Endothelial cell of umbilical vein (primary cell): ENCODE measurements around the gene SNX2. TPM values are rescaled to one million over a fixed set of nuclear protein-coding genes. Genes with fewer than 3 reads are reported as not detected.

Experiments
- BruUV-seq: library from RNA; stranded (reverse); fragments of 400-500 nt; replicated peaks from 2 replicates; lab custom pipeline; 2021; lab: Mats Ljungman, UMichigan
- CTCF ChIA-PET: fragments of 300-600, 350-600 bp; sonication (Branson Sonifier 250); formaldehyde crosslinking; loops from one replicate; lab custom pipeline; 2021; ENCODE audit warnings: antibody characterized with exemption, inconsistent platforms; lab: Charles Lee
- POLR2A ChIA-PET: fragments of 300-600, 350-600 bp; sonication (Branson Sonifier 250); formaldehyde crosslinking; loops from one replicate; lab custom pipeline; 2021; ENCODE audit warnings: antibody characterized with exemption, inconsistent platforms; lab: Charles Lee
- DNase-seq: peaks from one replicate; pipeline ENCODE4 v3.0.0-alpha.2; 2011; ENCODE audit warnings: low read depth, low spot score
- FAIRE-seq: peaks from 2 replicates; lab custom pipeline; 2011; peaks lifted over from hg19 to GRCh38; lab: Jason Lieb, UNC
- H2AFZ ChIP-seq: 2 replicates; pipeline ENCODE4 v1.6.0; 2012; ENCODE audit warnings: low read depth, low read length, control low read depth, inconsistent platforms
- H3K27ac ChIP-seq: 2 replicates; pipeline ENCODE4 v1.5.1; 2011; ENCODE audit warnings: low read depth, mild to moderate bottlenecking, control low read depth, low read length, moderate library complexity; ENCODE audit not compliant: insufficient read depth
- H3K27me3 ChIP-seq, 2 experiments: 2 replicates each; pipeline versions ENCODE4 v1.6.0 to v1.6.1; 2011; ENCODE audit warnings: low read length in 2 of 2, mixed read lengths in 1 of 2; ENCODE audit not compliant: control insufficient read depth in 2 of 2, insufficient read depth in 2 of 2
- H3K36me3 ChIP-seq, 2 experiments: 2 replicates in 1 of 2; 3 replicates in 1 of 2; pipeline ENCODE4 v1.5.1; 2011; ENCODE audit warnings: low read length in 2 of 2, mild to moderate bottlenecking in 1 of 2, moderate library complexity in 1 of 2; ENCODE audit not compliant: control insufficient read depth in 2 of 2, insufficient read depth in 2 of 2; ENCODE audit errors: extremely low read depth in 1 of 2
- H3K4me1 ChIP-seq: 3 replicates; pipeline ENCODE4 v1.5.1; 2011; ENCODE audit warnings: mild to moderate bottlenecking, low read length; ENCODE audit not compliant: control insufficient read depth, insufficient read depth; ENCODE audit errors: extremely low read depth
- H3K4me2 ChIP-seq: 2 replicates; pipeline ENCODE4 v1.6.1; 2011; ENCODE audit warnings: low read length, control low read depth, mixed read lengths; ENCODE audit not compliant: insufficient read depth
- H3K4me3 ChIP-seq, 3 experiments: fragments of 200-600 bp in 1 of 3; sonication (generic), shearing (Covaris generic) in 1 of 3; replicated peaks in 1 of 3; 2 replicates each; pipeline ENCODE4 v1.5.1; 2011 to 2016; ENCODE audit warnings: control low read depth in 3 of 3, low read length in 3 of 3, mild to moderate bottlenecking in 2 of 3, inconsistent platforms in 1 of 3, low read depth in 1 of 3, moderate library complexity in 1 of 3; ENCODE audit not compliant: insufficient read depth in 1 of 3
- H3K79me2 ChIP-seq: 2 replicates; pipeline ENCODE4 v1.6.0; 2012; ENCODE audit warnings: low read length, inconsistent platforms; ENCODE audit not compliant: control insufficient read depth, insufficient read depth
- H3K9ac ChIP-seq: replicated peaks from 2 replicates; pipeline ENCODE3; 2011; ENCODE audit warnings: low read length, control low read depth; ENCODE audit not compliant: insufficient read depth; ENCODE audit errors: extremely low read depth
- H3K9me1 ChIP-seq: replicated peaks from 3 replicates; pipeline ENCODE4 v1.6.0; 2011; ENCODE audit warnings: mild to moderate bottlenecking, low read length; ENCODE audit not compliant: control insufficient read depth, insufficient read depth; ENCODE audit errors: extremely low read depth
- H3K9me3 ChIP-seq: replicated peaks from 2 replicates; pipeline ENCODE4 v1.5.1; 2012; ENCODE audit warnings: low read length, inconsistent platforms; ENCODE audit not compliant: control insufficient read depth, insufficient read depth
- H4K20me1 ChIP-seq: replicated peaks from 2 replicates; pipeline ENCODE3; 2011; ENCODE audit warnings: mild to moderate bottlenecking, low read length; ENCODE audit not compliant: control insufficient read depth, insufficient read depth; ENCODE audit errors: extremely low read depth
- EZH2 ChIP-seq: IDR thresholded peaks from 2 replicates; pipeline ENCODE4 v1.6.1; 2012; ENCODE audit warnings: borderline replicate concordance, low read depth, mild to moderate bottlenecking, moderate library complexity, low read length, inconsistent platforms; ENCODE audit not compliant: severe bottlenecking
- FOS ChIP-seq: IDR thresholded peaks from 2 replicates; pipeline ENCODE4 v1.6.1; 2011; ENCODE audit warnings: mild to moderate bottlenecking, low read length, moderate library complexity, borderline replicate concordance; ENCODE audit not compliant: insufficient read depth
- GATA2 ChIP-seq: IDR thresholded peaks from 2 replicates; pipeline ENCODE4 v1.7.0; 2011; ENCODE audit warnings: low read depth, mild to moderate bottlenecking, moderate library complexity, mixed read lengths, low read length; ENCODE audit not compliant: insufficient read length, insufficient read depth
- JUN ChIP-seq: IDR thresholded peaks from 2 replicates; pipeline ENCODE4 v1.6.1; 2011; ENCODE audit warnings: borderline replicate concordance, low read depth; ENCODE audit not compliant: insufficient read length, insufficient read depth
- MYC ChIP-seq: IDR thresholded peaks from one replicate; pipeline ENCODE4 v1.6.1; 2011; ENCODE audit warnings: mild to moderate bottlenecking, low read depth, low read length
- POLR2A ChIP-seq: IDR thresholded peaks from 2 replicates; pipeline ENCODE4 v1.6.1; 2012; ENCODE audit warnings: low read depth, mild to moderate bottlenecking, control low read depth, low read length
- POLR2AphosphoS5 ChIP-seq: IDR thresholded peaks from 2 replicates; pipeline ENCODE4 v1.6.1; 2012; ENCODE audit warnings: low read depth, mild to moderate bottlenecking, control low read depth, low read length, moderate library complexity; ENCODE audit not compliant: insufficient read depth
- dilution Hi-C: fragments of 300-500 bp; cut with MboI; formaldehyde crosslinking; loops from one replicate; pipeline ENCODE4 v1.15.0; 2019; ENCODE audit warnings: low sequenced_read_pairs; ENCODE audit not compliant: extremely low pct_ligation_motif_present
- intact Hi-C: fragments of 100-400 bp; cut with micrococcal nuclease; formaldehyde crosslinking; loops from one replicate; pipeline ENCODE4 v1.10.0; 2022
- polyA plus RNA-seq, 4 experiments: library from polyadenylated mRNA; depleted of rRNA in 3 of 4; stranded (reverse) in 3 of 4; unstranded in 1 of 4; fragments of >200 nt; gene quantifications; 2 replicates each; pipeline versions ENCODE4 v1.2.1 to v1.2.3, GENCODE V29; 2011 to 2012; ENCODE audit warnings: missing spikeins in 1 of 4
- total RNA-seq: library from RNA; stranded (reverse); gene quantifications from 2 replicates; pipeline ENCODE4 v1.2.3, GENCODE V29; 2021
- TF ChIP-seq, protein P1 (sequence below): IDR thresholded peaks from 2 replicates; pipeline ENCODE4 v1.6.1; 2011; ENCODE audit not compliant: insufficient read depth, insufficient read length
- TF ChIP-seq, protein P2 (sequence below), 2 donors: IDR thresholded peaks; 1 replicate in 1 of 2; 2 replicates in 1 of 2; pipeline ENCODE4 v1.5.1; 2011; ENCODE audit warnings: low read length in 2 of 2, mild to moderate bottlenecking in 2 of 2, moderate library complexity in 2 of 2, control low read depth in 1 of 2, inconsistent platforms in 1 of 2, low read depth in 1 of 2; ENCODE audit not compliant: insufficient read depth in 1 of 2; ENCODE audit errors: extremely low read depth in 1 of 2

Gene SNX2
- total and polyA plus RNA-seq, 2 donors (not counting 3 experiments of a cell fraction or from before 2014, with no cell fraction given), result 14.4 to 51.2 TPM

DNA sequence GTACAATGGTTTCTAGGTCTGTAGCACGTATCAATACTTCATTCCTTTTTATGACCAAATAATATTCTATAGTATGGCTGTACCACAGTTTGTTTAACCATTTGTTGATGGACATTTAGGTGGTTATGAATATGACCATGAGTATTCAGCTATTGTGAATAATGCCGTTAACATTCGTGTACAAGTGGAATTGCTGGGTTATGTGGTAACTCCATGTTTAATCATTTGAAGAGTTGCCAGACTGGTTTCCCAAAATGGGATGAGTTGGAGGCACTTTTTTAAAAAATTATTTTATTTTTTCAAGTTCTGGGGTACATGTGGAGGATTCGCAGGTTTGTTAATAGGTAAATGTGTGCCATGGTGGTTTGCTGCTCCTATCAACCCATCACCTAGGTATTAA, 4.6 kb downstream of the SNX2 start:
- no TSS peak for BruUV-seq
- Histone ChIP-seq H3K9ac (no peak overlapping the region), H3K9me3 (no peaks in the 10 kb centered on the region), H3K4me2 (no peak overlapping the region), H3K4me1 (peaks cover 12% of the 10 kb centered on the region), H3K9me1 (no peaks in the 10 kb centered on the region), H2AFZ (no peak overlapping the region), H3K36me3 (no peaks in the 10 kb centered on the region), H3K27me3 (no peaks in the 10 kb centered on the region), H3K27ac (no peak overlapping the region), H3K4me3 (no peak overlapping the region), H4K20me1 (peaks cover 8% of the 10 kb centered on the region), H3K79me2 (peaks cover 54% of the 10 kb centered on the region)
- dilution Hi-C loops, result no loop called here
- FAIRE-seq, result no peak
- TF ChIP-seq MYC (no peak), EZH2 (no peak), POLR2AphosphoS5 (no peak), FOS (no peak), GATA2 (no peak), JUN (no peak), POLR2A (no peak)
- TF ChIP-seq, protein P1, sequence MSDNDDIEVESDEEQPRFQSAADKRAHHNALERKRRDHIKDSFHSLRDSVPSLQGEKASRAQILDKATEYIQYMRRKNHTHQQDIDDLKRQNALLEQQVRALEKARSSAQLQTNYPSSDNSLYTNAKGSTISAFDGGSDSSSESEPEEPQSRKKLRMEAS, result no peak
- TF ChIP-seq, protein P2, sequence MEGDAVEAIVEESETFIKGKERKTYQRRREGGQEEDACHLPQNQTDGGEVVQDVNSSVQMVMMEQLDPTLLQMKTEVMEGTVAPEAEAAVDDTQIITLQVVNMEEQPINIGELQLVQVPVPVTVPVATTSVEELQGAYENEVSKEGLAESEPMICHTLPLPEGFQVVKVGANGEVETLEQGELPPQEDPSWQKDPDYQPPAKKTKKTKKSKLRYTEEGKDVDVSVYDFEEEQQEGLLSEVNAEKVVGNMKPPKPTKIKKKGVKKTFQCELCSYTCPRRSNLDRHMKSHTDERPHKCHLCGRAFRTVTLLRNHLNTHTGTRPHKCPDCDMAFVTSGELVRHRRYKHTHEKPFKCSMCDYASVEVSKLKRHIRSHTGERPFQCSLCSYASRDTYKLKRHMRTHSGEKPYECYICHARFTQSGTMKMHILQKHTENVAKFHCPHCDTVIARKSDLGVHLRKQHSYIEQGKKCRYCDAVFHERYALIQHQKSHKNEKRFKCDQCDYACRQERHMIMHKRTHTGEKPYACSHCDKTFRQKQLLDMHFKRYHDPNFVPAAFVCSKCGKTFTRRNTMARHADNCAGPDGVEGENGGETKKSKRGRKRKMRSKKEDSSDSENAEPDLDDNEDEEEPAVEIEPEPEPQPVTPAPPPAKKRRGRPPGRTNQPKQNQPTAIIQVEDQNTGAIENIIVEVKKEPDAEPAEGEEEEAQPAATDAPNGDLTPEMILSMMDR (IDR thresholded peaks at IDR 0.05; ENCODE audit: extremely low read depth in 1 of 2, insufficient read depth in 1 of 2, low read depth in 1 of 2, low read length in 2 of 2), result no peak
- ChIA-PET CTCF (no interaction called here), POLR2A (no interaction called here)
- no peak for DNase-seq
- intact Hi-C loops, result no loop called here
